Measurements from ENCODE around the gene PLEKHS1.
"Not testable (repeated sequence)": the region's sequence is repeated elsewhere in the genome, so short reads cannot be mapped to it uniquely, and the experiment has no call there.

PLEKHS1 gene

GRCh38 chr10:113739577-113739976, 11.9 kb upstream of the PLEKHS1 start:
- no peak for DNase-seq (ENCODE audit: low read depth in 4 of 4, low spot score in 1 of 4)

GRCh38 chr10:113740850-113741249, 10.6 kb upstream of the PLEKHS1 start:
- no peak for DNase-seq (ENCODE audit: low read depth in 4 of 4, low spot score in 1 of 4)

- no peak for DNase-seq (ENCODE audit: low read depth in 4 of 4, low spot score in 1 of 4)
Measured at GRCh38 chr10:113742466-113742865, 9.0 kb upstream of the PLEKHS1 start.

GRCh38 chr10:113743594-113743993, 7.9 kb upstream of the PLEKHS1 start:
- no peak for DNase-seq (ENCODE audit: low read depth in 4 of 4, low spot score in 1 of 4)

GRCh38 chr10:113745374-113745773, 6.1 kb upstream of the PLEKHS1 start:
- DNase-seq (ENCODE audit: low read depth in 4 of 4, low spot score in 1 of 4): no peak

GRCh38 chr10:113746217-113746957, 5.1 kb upstream of the PLEKHS1 start:
- no peak for DNase-seq (ENCODE audit: low read depth in 4 of 4, low spot score in 1 of 4)

- DNase-seq (ENCODE audit: low read depth in 4 of 4, low spot score in 1 of 4): no peak
Measured at GRCh38 chr10:113752553-113752952, 1.1 kb downstream of the PLEKHS1 start.

- no peak for DNase-seq (ENCODE audit: low read depth in 4 of 4, low spot score in 1 of 4)
Measured at GRCh38 chr10:113753020-113753692, 1.7 kb downstream of the PLEKHS1 start.

- no peak for DNase-seq (ENCODE audit: low read depth in 4 of 4, low spot score in 1 of 4)
Measured at GRCh38 chr10:113754125-113754524, 2.6 kb downstream of the PLEKHS1 start.

- no peak for DNase-seq (ENCODE audit: low read depth in 4 of 4, low spot score in 1 of 4)
Measured at GRCh38 chr10:113754768-113755167, 3.3 kb downstream of the PLEKHS1 start.

- no peak for DNase-seq (ENCODE audit: low read depth in 4 of 4, low spot score in 1 of 4)
Measured at GRCh38 chr10:113756940-113757543, 5.6 kb downstream of the PLEKHS1 start.

- no peak for DNase-seq (ENCODE audit: low read depth in 4 of 4, low spot score in 1 of 4)
Measured at GRCh38 chr10:113762083-113762482, 10.6 kb downstream of the PLEKHS1 start.

- DNase-seq (ENCODE audit: low read depth in 4 of 4, low spot score in 1 of 4): no peak
Measured at GRCh38 chr10:113764582-113764981, 13.1 kb downstream of the PLEKHS1 start.

GRCh38 chr10:113765910-113766309, 14.4 kb downstream of the PLEKHS1 start:
- DNase-seq (ENCODE audit: low read depth in 4 of 4, low spot score in 1 of 4): no peak

- no peak for DNase-seq (ENCODE audit: low read depth in 4 of 4, low spot score in 1 of 4)
Measured at GRCh38 chr10:113767222-113767621, 15.7 kb downstream of the PLEKHS1 start.

- no peak for DNase-seq (ENCODE audit: low read depth in 4 of 4, low spot score in 1 of 4)
Measured at GRCh38 chr10:113770346-113770745, 18.9 kb downstream of the PLEKHS1 start.

GRCh38 chr10:113771131-113771530, 19.6 kb downstream of the PLEKHS1 start:
- DNase-seq (ENCODE audit: low read depth in 4 of 4, low spot score in 1 of 4): not testable (repeated sequence)

- DNase-seq (ENCODE audit: low read depth in 4 of 4, low spot score in 1 of 4): no peak
Measured at GRCh38 chr10:113775686-113776294, 24.3 kb downstream of the PLEKHS1 start.

- no peak for DNase-seq (ENCODE audit: low read depth in 4 of 4, low spot score in 1 of 4)
Measured at GRCh38 chr10:113776553-113776952, 25.1 kb downstream of the PLEKHS1 start.

- DNase-seq (ENCODE audit: low read depth in 4 of 4, low spot score in 1 of 4): no peak
Measured at GRCh38 chr10:113780681-113781250, 29.3 kb downstream of the PLEKHS1 start.

GRCh38 chr10:113782367-113782766, 30.9 kb downstream of the PLEKHS1 start:
- no peak for DNase-seq (ENCODE audit: low read depth in 4 of 4, low spot score in 1 of 4)

Data from stimulated activated CD4-positive, alpha-beta T cell treated with anti-CD3 and anti-CD28 coated beads, Interleukin-1b, Interleukin-23, amount 100 ng/mL, for 24 hours (primary cell).